Smooth muscle cell of trachea (primary cell): ENCODE measurements around the gene MLKL. TPM values are rescaled to one million over a fixed set of nuclear protein-coding genes. Genes with fewer than 3 reads are reported as not detected.

Experiments used
- total RNA-seq: library from RNA; depleted of rRNA; stranded (reverse); fragments of >200 nt; gene quantifications from 2 replicates; pipeline ENCODE4 v1.2.1, GENCODE V29; 2014

MLKL gene
- 6.9 and 7.6 TPM in 2 replicates for total RNA-seq

DNA sequence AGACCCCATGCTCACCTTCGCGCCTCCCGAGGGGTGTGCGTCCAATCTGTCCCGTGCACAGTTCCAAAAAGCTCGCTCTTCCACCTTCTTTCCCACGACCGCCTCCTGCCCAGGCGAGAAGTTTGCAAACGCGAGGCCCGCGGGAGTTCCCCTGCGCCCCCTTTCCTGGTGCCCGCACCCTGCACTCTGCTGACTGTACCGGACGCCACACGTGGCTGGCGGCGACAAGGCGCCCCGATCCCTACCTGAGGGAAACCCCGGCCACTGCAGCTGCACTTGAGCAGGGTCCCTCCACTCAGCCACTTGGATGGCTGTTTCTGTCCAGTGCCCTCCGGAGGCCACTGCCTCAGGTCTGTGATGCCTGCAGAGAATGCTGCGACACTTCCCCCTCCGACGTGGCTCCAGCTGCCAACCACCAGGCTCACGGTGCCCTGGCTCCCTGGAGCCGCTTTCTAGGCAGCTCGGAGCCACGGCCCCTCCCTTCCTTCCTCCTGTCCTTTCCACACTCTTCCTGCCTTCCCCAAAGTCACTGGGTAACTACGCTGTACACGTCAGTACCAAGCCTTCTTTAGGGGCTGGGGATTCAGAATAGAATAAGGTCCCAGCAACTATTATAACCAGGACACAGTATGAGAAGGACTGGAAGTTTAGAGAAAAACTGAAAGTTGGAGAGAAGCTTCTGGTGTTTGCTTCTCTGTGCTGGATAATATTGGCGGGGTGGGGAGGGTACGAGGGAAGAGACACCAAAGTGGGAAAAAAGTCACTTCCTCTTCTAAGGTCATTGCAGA lies at the start of gene MLKL:
MLKL (minus strand) TSS at position 425 of the 788 bp plus-strand sequence. CDS start 5,105 bp downstream, outside the sequence.

DNA sequence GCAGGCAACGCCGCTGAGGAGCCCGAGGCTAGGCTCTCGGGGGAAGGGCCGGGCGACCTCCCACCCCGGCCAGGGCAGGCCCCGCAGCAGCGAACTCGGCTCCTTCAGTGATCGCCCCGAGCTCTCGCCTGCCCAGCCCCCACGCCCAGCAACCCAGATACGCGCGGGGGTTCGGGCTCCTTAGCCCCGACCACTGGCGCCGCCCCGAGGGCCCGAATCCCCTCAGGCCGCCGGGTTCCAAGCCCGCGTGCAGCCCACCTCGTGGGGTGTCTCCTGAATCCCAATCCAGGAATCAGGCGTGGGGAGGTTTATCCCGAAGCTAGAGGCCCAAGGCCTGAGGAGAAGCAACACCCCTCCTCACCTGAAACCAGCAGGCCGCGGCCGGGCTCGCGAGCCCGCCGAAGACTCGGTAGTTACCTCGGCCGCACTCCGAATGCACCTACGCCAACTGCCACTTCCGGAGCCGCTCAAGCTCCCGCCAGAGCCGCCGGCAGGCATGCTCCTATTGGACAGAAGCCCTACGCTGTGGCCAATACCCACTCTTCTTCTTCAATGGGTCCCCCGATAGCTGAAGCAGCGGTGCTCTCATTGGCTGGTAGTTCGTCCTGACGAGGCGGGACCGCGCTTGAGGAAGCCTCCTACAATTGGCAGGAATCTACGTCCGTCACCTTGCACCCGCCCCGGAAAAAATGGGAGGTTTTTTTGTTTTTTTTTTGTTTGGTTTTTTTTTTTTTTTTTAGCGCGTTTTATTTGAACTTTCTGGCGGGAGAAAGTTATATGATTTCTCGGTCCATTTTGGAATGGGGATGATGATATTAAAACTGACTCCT lies 34.0 kb downstream of the MLKL start, which contains the start of gene RFWD3:
RFWD3 (minus strand) TSS at position 453 of the 830 bp plus-strand sequence. CDS start 5,428 bp downstream, outside the sequence.

Other genes with a start within 250 kb of the MLKL start
- 159 and 195 TPM in 2 replicates for gene GLG1, start 93.7 kb downstream of the MLKL start, total RNA-seq
- 10.8 and 25.2 TPM in 2 replicates for gene RFWD3, start 34.0 kb downstream of the MLKL start, total RNA-seq
- gene FA2H, start 74.0 kb upstream of the MLKL start, total RNA-seq: not detected in 2 replicates